ENCODE data around the gene RAC3.

DNA sequence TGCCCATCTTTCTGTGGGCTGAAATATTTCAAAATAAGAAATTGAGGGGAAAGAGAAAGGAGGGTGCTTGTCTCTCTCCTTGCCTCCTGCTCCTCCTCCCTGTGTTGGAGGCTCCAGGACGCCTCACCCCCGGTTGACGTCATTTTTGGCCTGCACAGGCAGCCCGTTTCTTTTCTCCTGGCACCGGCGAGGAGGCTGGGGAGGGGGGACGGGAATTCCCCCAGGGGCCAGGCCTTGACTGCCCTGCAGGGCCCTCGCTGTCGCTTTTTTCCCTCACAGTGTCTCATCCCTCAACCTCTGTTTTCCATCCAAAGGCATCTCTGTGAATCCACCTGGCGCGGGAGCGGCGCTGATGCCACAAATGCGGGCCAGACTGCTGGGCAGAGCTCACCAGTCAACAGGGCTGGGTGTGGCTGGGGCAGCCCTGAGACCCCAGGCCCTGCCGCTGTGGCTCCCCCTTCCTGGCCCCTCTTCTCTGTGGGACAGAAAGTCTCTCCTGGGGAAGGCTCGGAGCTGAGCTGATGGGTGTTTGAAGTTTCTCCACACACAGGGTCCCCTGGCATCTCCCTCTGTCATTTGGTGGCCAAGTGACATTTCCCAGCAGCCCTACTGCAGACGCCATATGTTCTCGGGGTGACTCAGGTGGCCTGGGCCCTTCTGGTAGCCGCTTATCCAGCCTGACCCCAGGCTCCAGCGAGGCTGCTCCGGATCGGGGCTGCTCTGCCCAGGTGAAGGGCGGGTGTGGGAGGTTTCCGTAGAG is 24.8 kb upstream of the RAC3 start:
- TF ChIP-seq EP300 (IDR thresholded peaks at IDR 0.05) (no peak), CTCF (IDR thresholded peaks at IDR 0.05) (no peak), POLR2A (IDR thresholded peaks at IDR 0.05; ENCODE audit: low read depth) (no peak)

All from esophagus muscularis mucosa (tissue), 4 donors.